HUES64 (cell line): Measurements from ENCODE around the gene GPR108.

ENCODE experiments used
- H3K27ac ChIP-seq: 2 replicates; pipeline ENCODE4 v1.7.0; 2013; ENCODE audit warnings: low read depth, low read length, inconsistent platforms
- H3K27me3 ChIP-seq: 2 replicates; pipeline ENCODE4 v1.6.1; 2013; ENCODE audit warnings: mild to moderate bottlenecking, low read length; ENCODE audit not compliant: insufficient read depth
- H3K36me3 ChIP-seq: 2 replicates; pipeline ENCODE4 v1.6.1; 2013; ENCODE audit warnings: mild to moderate bottlenecking, low read length; ENCODE audit not compliant: insufficient read depth
- H3K4me1 ChIP-seq: 2 replicates; pipeline ENCODE4 v1.6.1; 2013; ENCODE audit warnings: mild to moderate bottlenecking, low read length, moderate library complexity; ENCODE audit not compliant: insufficient read depth
- H3K4me3 ChIP-seq: 2 replicates; pipeline ENCODE4 v1.5.1; 2013; ENCODE audit warnings: mild to moderate bottlenecking, low read length, moderate library complexity
- H3K9ac ChIP-seq: 2 replicates; pipeline ENCODE4 v1.6.1; 2013; ENCODE audit warnings: mild to moderate bottlenecking, low read depth, low read length
- H3K9me3 ChIP-seq: 2 replicates; pipeline ENCODE4 v1.6.1; 2013; ENCODE audit warnings: low read depth, low read length; ENCODE audit not compliant: insufficient read depth
- WGBS: fragments of 150-250, 120-280 bp; methylation state at CpG from one replicate; pipeline ENCODE4 v1.1.7; 2013; ENCODE audit warnings: missing lambda C conversion rate; 5-methylcytosine and 5-hydroxymethylcytosine counted together

GPR108 gene

GRCh38 chr19:6697291-6697690, 40.1 kb downstream of the GPR108 start:
- Histone ChIP-seq H3K36me3 (no peaks in the 10 kb centered on the region), H3K27me3 (no peaks in the 10 kb centered on the region)
- WGBS: 87% methylated on average over 13 of the region's 13 CpGs

GRCh38 chr19:6696239-6696820, 41.0 kb downstream of the GPR108 start:
- WGBS: 76% methylated on average over 18 of the region's 18 CpGs
- H3K4me1 ChIP-seq: no peaks in the 10 kb centered on the region
- no peak overlapping the region for H3K9ac ChIP-seq
- peaks cover 19% of the 10 kb centered on the region; the same call in 1 of the 2 replicates for H3K9me3 ChIP-seq
- H3K4me3 ChIP-seq: no peak overlapping the region
- no peaks in the 10 kb centered on the region for H3K36me3 ChIP-seq
- H3K27me3 ChIP-seq: no peaks in the 10 kb centered on the region
- H3K27ac ChIP-seq: no peak overlapping the region

More at GRCh38 chr19:6697291-6697690, 40.1 kb downstream of the GPR108 start:
- Histone ChIP-seq H3K9me3 (peaks cover 19% of the 10 kb centered on the region; the same call in 1 of the 2 replicates), H3K9ac (no peak overlapping the region), H3K4me3 (no peak overlapping the region), H3K27ac (no peak overlapping the region), H3K4me1 (no peaks in the 10 kb centered on the region)

- H3K27me3 ChIP-seq: no peaks in the 10 kb centered on the region
- WGBS: 92% methylated on average over 23 of the region's 25 CpGs
These were observed 43.1 kb downstream of the GPR108 start for GRCh38 chr19:6694147-6694815.

GRCh38 chr19:6693681-6694080, 43.7 kb downstream of the GPR108 start:
- H3K9me3 ChIP-seq: peaks cover 12% of the 10 kb centered on the region; the same call in 1 of the 2 replicates
- H3K9ac ChIP-seq: no peak overlapping the region
- WGBS: 80% methylated on average over 7 of the region's 7 CpGs
- H3K27ac ChIP-seq: no peak overlapping the region
- no peak overlapping the region for H3K4me3 ChIP-seq
- H3K27me3 ChIP-seq: no peaks in the 10 kb centered on the region
- H3K4me1 ChIP-seq: no peaks in the 10 kb centered on the region
- no peaks in the 10 kb centered on the region for H3K36me3 ChIP-seq

More at GRCh38 chr19:6694147-6694815, 43.1 kb downstream of the GPR108 start:
- H3K9ac ChIP-seq: no peak overlapping the region
- H3K27ac ChIP-seq: no peak overlapping the region
- H3K4me1 ChIP-seq: no peaks in the 10 kb centered on the region
- H3K4me3 ChIP-seq: no peak overlapping the region
- no peaks in the 10 kb centered on the region for H3K36me3 ChIP-seq
- 0 out of 2 replicates have a peak, but pooled peaks cover 8% of the 10 kb centered on the region for H3K9me3 ChIP-seq

- Histone ChIP-seq H3K9me3 (peaks cover 15% of the 10 kb centered on the region; the same call in 1 of the 2 replicates), H3K36me3 (no peaks in the 10 kb centered on the region), H3K4me3 (no peak overlapping the region), H3K4me1 (no peaks in the 10 kb centered on the region), H3K9ac (no peak overlapping the region), H3K27me3 (no peaks in the 10 kb centered on the region), H3K27ac (no peak overlapping the region)
- 87% methylated on average over 13 of the region's 13 CpGs for WGBS
These were observed 44.3 kb downstream of the GPR108 start for GRCh38 chr19:6693056-6693471.

- H3K9ac ChIP-seq: no peak overlapping the region
- H3K27me3 ChIP-seq: no peaks in the 10 kb centered on the region
- H3K4me1 ChIP-seq: no peaks in the 10 kb centered on the region
- H3K36me3 ChIP-seq: no peaks in the 10 kb centered on the region
- WGBS: 85% methylated on average over 10 of the region's 10 CpGs
- peaks cover 12% of the 10 kb centered on the region; the same call in 1 of the 2 replicates for H3K9me3 ChIP-seq
- H3K27ac ChIP-seq: no peak overlapping the region
- H3K4me3 ChIP-seq: no peak overlapping the region
These were observed 45.4 kb downstream of the GPR108 start for GRCh38 chr19:6692027-6692426.

GRCh38 chr19:6691342-6691741, 46.0 kb downstream of the GPR108 start:
- Histone ChIP-seq H3K9ac (no peak overlapping the region), H3K27ac (no peak overlapping the region), H3K27me3 (no peaks in the 10 kb centered on the region), H3K9me3 (peaks cover 12% of the 10 kb centered on the region; the same call in 1 of the 2 replicates), H3K36me3 (no peaks in the 10 kb centered on the region), H3K4me1 (no peaks in the 10 kb centered on the region), H3K4me3 (no peak overlapping the region)
- 93% methylated on average over 8 of the region's 8 CpGs for WGBS

GRCh38 chr19:6690160-6690885, 47.1 kb downstream of the GPR108 start:
- no peak overlapping the region for H3K27ac ChIP-seq
- peaks cover 16% of the 10 kb centered on the region for H3K9me3 ChIP-seq
- 76% methylated on average over 11 of the region's 11 CpGs for WGBS
- no peaks in the 10 kb centered on the region for H3K4me1 ChIP-seq
- no peaks in the 10 kb centered on the region for H3K27me3 ChIP-seq
- no peak overlapping the region for H3K4me3 ChIP-seq
- no peaks in the 10 kb centered on the region for H3K36me3 ChIP-seq
- H3K9ac ChIP-seq: no peak overlapping the region

- Histone ChIP-seq H3K4me1 (no peaks in the 10 kb centered on the region), H3K9me3 (peaks cover 17% of the 10 kb centered on the region), H3K36me3 (no peaks in the 10 kb centered on the region), H3K27ac (no peak overlapping the region), H3K9ac (no peak overlapping the region), H3K27me3 (no peaks in the 10 kb centered on the region), H3K4me3 (no peak overlapping the region)
- WGBS: 60% methylated on average over 5 of the region's 5 CpGs
These were observed 50.3 kb downstream of the GPR108 start for GRCh38 chr19:6687114-6687513.

GRCh38 chr19:6686628-6686975, 50.8 kb downstream of the GPR108 start:
- H3K27ac ChIP-seq: no peak overlapping the region
- no peak overlapping the region for H3K9ac ChIP-seq
- no peak overlapping the region for H3K4me3 ChIP-seq
- 75% methylated on average over 4 of the region's 4 CpGs for WGBS
- peaks cover 17% of the 10 kb centered on the region for H3K9me3 ChIP-seq
- no peaks in the 10 kb centered on the region for H3K27me3 ChIP-seq
- H3K4me1 ChIP-seq: no peaks in the 10 kb centered on the region
- no peaks in the 10 kb centered on the region for H3K36me3 ChIP-seq

- H3K9ac ChIP-seq: no peak overlapping the region
- H3K9me3 ChIP-seq: peaks cover 17% of the 10 kb centered on the region
- no peaks in the 10 kb centered on the region for H3K36me3 ChIP-seq
- H3K27me3 ChIP-seq: no peaks in the 10 kb centered on the region
- H3K4me1 ChIP-seq: no peaks in the 10 kb centered on the region
- H3K27ac ChIP-seq: no peak overlapping the region
- no peak overlapping the region for H3K4me3 ChIP-seq
- 62% methylated on average over 15 of the region's 15 CpGs for WGBS
These were observed 51.3 kb downstream of the GPR108 start for GRCh38 chr19:6685962-6686627.
